Activated CD4-positive, alpha-beta T cell treated with anti-CD3 and anti-CD28 coated beads, Interleukin-2, amount 10 ng/mL, durations not matched to agents 7 days and 5 days (primary cell): ENCODE results near the gene SFXN5. TPM values are rescaled to one million over a fixed set of nuclear protein-coding genes. Genes with fewer than 3 reads are reported as not detected.

Source experiments
- CTCF ChIA-PET: fragments of 350-600 bp; sonication (Branson Sonifier 250); formaldehyde crosslinking; loops from one replicate; lab custom pipeline; 2021; ENCODE audit warnings: antibody characterized with exemption; lab: Charles Lee
- POLR2A ChIA-PET: fragments of 350-600 bp; sonication (Branson Sonifier 250); formaldehyde crosslinking; loops from one replicate; lab custom pipeline; 2021; ENCODE audit warnings: antibody characterized with exemption; lab: Charles Lee
- DNase-seq: peaks from one replicate; pipeline ENCODE4 v3.0.0-alpha.2; 2020
- H3K27ac Mint-ChIP-seq: one replicate; pipeline ENCODE4 v1.8.0; 2021; ENCODE audit warnings: mild to moderate bottlenecking, moderate library complexity, mixed read lengths
- H3K27me3 Mint-ChIP-seq: one replicate; pipeline ENCODE4 v1.8.0; 2021; ENCODE audit warnings: mixed read lengths
- H3K36me3 Mint-ChIP-seq: one replicate; pipeline ENCODE4 v1.8.0; 2021; ENCODE audit warnings: low read depth, mixed read lengths
- H3K4me1 Mint-ChIP-seq: one replicate; pipeline ENCODE4 v1.8.0; 2021; ENCODE audit warnings: mixed read lengths
- H3K4me3 Mint-ChIP-seq: one replicate; pipeline ENCODE4 v1.8.0; 2021; ENCODE audit warnings: mild to moderate bottlenecking, moderate library complexity, mixed read lengths
- H3K9me3 Mint-ChIP-seq: one replicate; pipeline ENCODE4 v1.8.0; 2021; ENCODE audit warnings: mixed read lengths
- total RNA-seq, 2 experiments: library from RNA; stranded (reverse); gene quantifications; one replicate each; pipeline ENCODE4 v1.2.3, GENCODE V29; 2021

SFXN5 gene
- total RNA-seq, 2 experiments from 2014 or later: 7.0 to 10.0 TPM

- peak; percentile 64 for DNase-seq
Observed at GRCh38 chr2:72973566-72974435, 97.7 kb downstream of the SFXN5 start.

GRCh38 chr2:72973137-72973535 lies 98.4 kb downstream of the SFXN5 start:
- Mint-ChIP-seq H3K27me3 (peaks cover 13% of the 10 kb centered on the region), H3K27ac (no peak overlapping the region), H3K36me3 (no peaks in the 10 kb centered on the region), H3K4me3 (no peak overlapping the region), H3K9me3 (no peaks in the 10 kb centered on the region), H3K4me1 (peaks cover 2% of the 10 kb centered on the region)
- DNase-seq: no peak
- ChIA-PET CTCF (interaction anchor here (1.2 to 2.2 kb wide), 7 partner anchors 10 to 87 kb away, joined by 3 to 16 read pairs (median 6); partner anchors contain the start of genes EMX1 and SPR), POLR2A (no interaction called here)

More at GRCh38 chr2:72973566-72974435, 97.7 kb downstream of the SFXN5 start:
- peaks cover 2% of the 10 kb centered on the region for H3K4me1 Mint-ChIP-seq
- no peak overlapping the region for H3K27ac Mint-ChIP-seq
- no peak overlapping the region for H3K4me3 Mint-ChIP-seq
- H3K36me3 Mint-ChIP-seq: no peaks in the 10 kb centered on the region
- ChIA-PET CTCF (interaction anchor here (0.5 to 2.2 kb wide), 13 partner anchors 10 to 94 kb away, joined by 3 to 16 read pairs (median 4); partner anchors contain the start of genes EMX1 and SPR), POLR2A (no interaction called here)
- H3K9me3 Mint-ChIP-seq: no peaks in the 10 kb centered on the region
- H3K27me3 Mint-ChIP-seq: peaks cover 13% of the 10 kb centered on the region

- peaks cover 13% of the 10 kb centered on the region for H3K27me3 Mint-ChIP-seq
- DNase-seq: no peak
- H3K4me1 Mint-ChIP-seq: peaks cover 2% of the 10 kb centered on the region
- H3K27ac Mint-ChIP-seq: no peak overlapping the region
- POLR2A ChIA-PET: no interaction called here
- CTCF ChIA-PET: interaction anchor here (1.2 to 2.1 kb wide), 5 partner anchors 14 to 86 kb away, joined by 3 to 16 read pairs (median 5); partner anchors contain the start of gene EMX1
- no peaks in the 10 kb centered on the region for H3K36me3 Mint-ChIP-seq
- H3K9me3 Mint-ChIP-seq: no peaks in the 10 kb centered on the region
- no peak overlapping the region for H3K4me3 Mint-ChIP-seq
Observed at GRCh38 chr2:72972352-72973136, 99.0 kb downstream of the SFXN5 start.

- H3K27ac Mint-ChIP-seq: no peak overlapping the region
- H3K9me3 Mint-ChIP-seq: no peaks in the 10 kb centered on the region
- no peaks in the 10 kb centered on the region for H3K36me3 Mint-ChIP-seq
- H3K4me1 Mint-ChIP-seq: peaks cover 2% of the 10 kb centered on the region
- peaks cover 13% of the 10 kb centered on the region for H3K27me3 Mint-ChIP-seq
- H3K4me3 Mint-ChIP-seq: no peak overlapping the region
- ChIA-PET CTCF (interaction anchor here (1.4 to 2.3 kb wide), 2 partner anchors 31 to 78 kb away, joined by 3 to 5 read pairs; no protein-coding TSS in a partner anchor), POLR2A (no interaction called here)
- DNase-seq: no peak
Observed at GRCh38 chr2:72971036-72971435, 100.5 kb downstream of the SFXN5 start.

- Mint-ChIP-seq H3K27ac (no peak overlapping the region), H3K27me3 (peaks cover 3% of the 10 kb centered on the region), H3K4me3 (no peak overlapping the region), H3K36me3 (no peaks in the 10 kb centered on the region), H3K9me3 (no peaks in the 10 kb centered on the region), H3K4me1 (peaks cover 2% of the 10 kb centered on the region)
- no peak for DNase-seq
- POLR2A ChIA-PET: no interaction called here
- CTCF ChIA-PET: interaction anchor here (1.4 to 2.3 kb wide), 2 partner anchors 29 to 77 kb away, joined by 3 to 5 read pairs; no protein-coding TSS in a partner anchor
Observed at GRCh38 chr2:72969706-72970105, 101.8 kb downstream of the SFXN5 start.

- no peaks in the 10 kb centered on the region for H3K36me3 Mint-ChIP-seq
- H3K4me1 Mint-ChIP-seq: no peaks in the 10 kb centered on the region
- no peaks in the 10 kb centered on the region for H3K27me3 Mint-ChIP-seq
- H3K9me3 Mint-ChIP-seq: no peaks in the 10 kb centered on the region
- no peak overlapping the region for H3K4me3 Mint-ChIP-seq
- no peak overlapping the region for H3K27ac Mint-ChIP-seq
- POLR2A ChIA-PET: no interaction called here
- CTCF ChIA-PET: no interaction called here
- DNase-seq: no peak
Observed at GRCh38 chr2:72968286-72968685, 103.2 kb downstream of the SFXN5 start.

GRCh38 chr2:72965770-72966450 lies 105.6 kb downstream of the SFXN5 start:
- no peaks in the 10 kb centered on the region for H3K9me3 Mint-ChIP-seq
- POLR2A ChIA-PET: no interaction called here
- H3K4me1 Mint-ChIP-seq: no peaks in the 10 kb centered on the region
- no peak overlapping the region for H3K27ac Mint-ChIP-seq
- no peaks in the 10 kb centered on the region for H3K36me3 Mint-ChIP-seq
- H3K27me3 Mint-ChIP-seq: no peaks in the 10 kb centered on the region
- H3K4me3 Mint-ChIP-seq: no peak overlapping the region
- CTCF ChIA-PET: interaction anchor here (0.8 kb wide), 2 partner anchors 19 to 33 kb away, joined by 3 read pairs; no protein-coding TSS in a partner anchor
- DNase-seq: no peak

GRCh38 chr2:72965016-72965415 lies 106.5 kb downstream of the SFXN5 start:
- ChIA-PET POLR2A (no interaction called here), CTCF (interaction anchor here (0.8 kb wide), 1 partner anchor 18 kb away, joined by 3 read pairs; no protein-coding TSS in a partner anchor)
- H3K27me3 Mint-ChIP-seq: no peaks in the 10 kb centered on the region
- H3K27ac Mint-ChIP-seq: no peak overlapping the region
- no peaks in the 10 kb centered on the region for H3K9me3 Mint-ChIP-seq
- no peaks in the 10 kb centered on the region for H3K4me1 Mint-ChIP-seq
- H3K36me3 Mint-ChIP-seq: peaks cover 2% of the 10 kb centered on the region
- no peak for DNase-seq
- H3K4me3 Mint-ChIP-seq: no peak overlapping the region

- no peak for DNase-seq
- no peak overlapping the region for H3K27ac Mint-ChIP-seq
- H3K27me3 Mint-ChIP-seq: no peaks in the 10 kb centered on the region
- no peak overlapping the region for H3K4me3 Mint-ChIP-seq
- H3K9me3 Mint-ChIP-seq: no peaks in the 10 kb centered on the region
- H3K4me1 Mint-ChIP-seq: no peaks in the 10 kb centered on the region
- POLR2A ChIA-PET: no interaction called here
- H3K36me3 Mint-ChIP-seq: peaks cover 2% of the 10 kb centered on the region
- CTCF ChIA-PET: interaction anchor here (0.7 to 0.8 kb wide), 2 partner anchors 9 to 15 kb away, joined by 3 read pairs; no protein-coding TSS in a partner anchor
Observed at GRCh38 chr2:72964146-72964525, 107.4 kb downstream of the SFXN5 start.

GRCh38 chr2:72963423-72964145 lies 107.9 kb downstream of the SFXN5 start:
- Mint-ChIP-seq H3K4me1 (no peaks in the 10 kb centered on the region), H3K4me3 (no peak overlapping the region), H3K27ac (no peak overlapping the region), H3K9me3 (no peaks in the 10 kb centered on the region), H3K27me3 (no peaks in the 10 kb centered on the region), H3K36me3 (peaks cover 2% of the 10 kb centered on the region)
- ChIA-PET POLR2A (no interaction called here), CTCF (interaction anchor here (0.7 to 0.8 kb wide), 2 partner anchors 8 to 14 kb away, joined by 3 read pairs; no protein-coding TSS in a partner anchor)
- DNase-seq: no peak

GRCh38 chr2:72962911-72963310 lies 108.6 kb downstream of the SFXN5 start:
- H3K27ac Mint-ChIP-seq: no peak overlapping the region

More at GRCh38 chr2:72962911-72963310, 108.6 kb downstream of the SFXN5 start:
- H3K4me3 Mint-ChIP-seq: no peak overlapping the region
- POLR2A ChIA-PET: no interaction called here
- no peaks in the 10 kb centered on the region for H3K27me3 Mint-ChIP-seq
- H3K9me3 Mint-ChIP-seq: no peaks in the 10 kb centered on the region
- no peak for DNase-seq
- CTCF ChIA-PET: no interaction called here
- H3K36me3 Mint-ChIP-seq: peaks cover 2% of the 10 kb centered on the region
- H3K4me1 Mint-ChIP-seq: peaks cover 2% of the 10 kb centered on the region
